PFSK-1 (cell line): ENCODE measurements around the gene ISG20.

Source experiments
- FOXP2 ChIP-seq: optimal IDR thresholded peaks from 2 replicates; pipeline ENCODE3; 2011; ENCODE audit warnings: borderline replicate concordance, control low read depth, inconsistent platforms; ENCODE audit not compliant: insufficient read depth; ENCODE audit errors: extremely low read length, extremely low read depth
- POLR2AphosphoS5 ChIP-seq: IDR thresholded peaks from 2 replicates; pipeline ENCODE4 v1.6.1; 2012; ENCODE audit warnings: low read depth, mild to moderate bottlenecking, control low read depth, low read length, moderate library complexity
- SIN3A ChIP-seq: IDR thresholded peaks from 2 replicates; pipeline ENCODE4 v1.6.1; 2012; ENCODE audit warnings: mild to moderate bottlenecking, low read length, moderate library complexity, borderline replicate concordance; ENCODE audit not compliant: insufficient read depth
- TAF1 ChIP-seq: IDR thresholded peaks from 2 replicates; pipeline ENCODE4 v1.6.1; 2012; ENCODE audit warnings: low read length, control low read depth, borderline replicate concordance; ENCODE audit not compliant: insufficient read depth
- TF ChIP-seq, protein P1 (sequence below), 2 experiments: IDR thresholded peaks; 2 replicates each; pipeline versions ENCODE4 v1.6.1 to v1.8.0; 2011 to 2012; ENCODE audit warnings: low read depth in 2 of 2, low read length in 2 of 2, control low read depth in 1 of 2, inconsistent platforms in 1 of 2, mild to moderate bottlenecking in 1 of 2, moderate library complexity in 1 of 2; ENCODE audit not compliant: insufficient read depth in 1 of 2

ISG20 gene

DNA sequence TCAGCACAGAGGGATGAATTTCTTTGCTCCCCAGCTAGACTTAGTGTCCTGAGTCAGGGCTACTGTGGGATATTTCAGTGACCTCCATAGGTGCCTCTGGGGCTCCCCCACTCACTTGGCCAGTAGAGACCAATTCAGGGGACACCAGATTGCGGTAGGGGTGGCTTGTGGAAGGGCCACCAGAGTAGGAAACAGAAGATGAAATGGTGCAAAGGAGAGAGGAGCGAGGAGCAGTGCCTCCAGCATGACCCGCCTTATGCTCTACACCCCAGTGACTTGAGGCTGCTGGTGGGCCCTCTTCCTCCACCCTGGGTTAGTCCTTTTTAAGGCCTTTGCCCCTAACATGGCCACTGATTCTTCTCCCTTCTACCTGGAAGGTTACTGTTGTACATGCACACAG is 15.2 kb upstream of the ISG20 start:
- TF ChIP-seq SIN3A (no peak), POLR2AphosphoS5 (no peak), TAF1 (no peak), FOXP2 (no peak)
- TF ChIP-seq, protein P1, sequence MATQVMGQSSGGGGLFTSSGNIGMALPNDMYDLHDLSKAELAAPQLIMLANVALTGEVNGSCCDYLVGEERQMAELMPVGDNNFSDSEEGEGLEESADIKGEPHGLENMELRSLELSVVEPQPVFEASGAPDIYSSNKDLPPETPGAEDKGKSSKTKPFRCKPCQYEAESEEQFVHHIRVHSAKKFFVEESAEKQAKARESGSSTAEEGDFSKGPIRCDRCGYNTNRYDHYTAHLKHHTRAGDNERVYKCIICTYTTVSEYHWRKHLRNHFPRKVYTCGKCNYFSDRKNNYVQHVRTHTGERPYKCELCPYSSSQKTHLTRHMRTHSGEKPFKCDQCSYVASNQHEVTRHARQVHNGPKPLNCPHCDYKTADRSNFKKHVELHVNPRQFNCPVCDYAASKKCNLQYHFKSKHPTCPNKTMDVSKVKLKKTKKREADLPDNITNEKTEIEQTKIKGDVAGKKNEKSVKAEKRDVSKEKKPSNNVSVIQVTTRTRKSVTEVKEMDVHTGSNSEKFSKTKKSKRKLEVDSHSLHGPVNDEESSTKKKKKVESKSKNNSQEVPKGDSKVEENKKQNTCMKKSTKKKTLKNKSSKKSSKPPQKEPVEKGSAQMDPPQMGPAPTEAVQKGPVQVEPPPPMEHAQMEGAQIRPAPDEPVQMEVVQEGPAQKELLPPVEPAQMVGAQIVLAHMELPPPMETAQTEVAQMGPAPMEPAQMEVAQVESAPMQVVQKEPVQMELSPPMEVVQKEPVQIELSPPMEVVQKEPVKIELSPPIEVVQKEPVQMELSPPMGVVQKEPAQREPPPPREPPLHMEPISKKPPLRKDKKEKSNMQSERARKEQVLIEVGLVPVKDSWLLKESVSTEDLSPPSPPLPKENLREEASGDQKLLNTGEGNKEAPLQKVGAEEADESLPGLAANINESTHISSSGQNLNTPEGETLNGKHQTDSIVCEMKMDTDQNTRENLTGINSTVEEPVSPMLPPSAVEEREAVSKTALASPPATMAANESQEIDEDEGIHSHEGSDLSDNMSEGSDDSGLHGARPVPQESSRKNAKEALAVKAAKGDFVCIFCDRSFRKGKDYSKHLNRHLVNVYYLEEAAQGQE (IDR thresholded peaks at IDR 0.05; ENCODE audit: insufficient read depth in 1 of 2, low read depth in 2 of 2, low read length in 2 of 2) = no peak

DNA sequence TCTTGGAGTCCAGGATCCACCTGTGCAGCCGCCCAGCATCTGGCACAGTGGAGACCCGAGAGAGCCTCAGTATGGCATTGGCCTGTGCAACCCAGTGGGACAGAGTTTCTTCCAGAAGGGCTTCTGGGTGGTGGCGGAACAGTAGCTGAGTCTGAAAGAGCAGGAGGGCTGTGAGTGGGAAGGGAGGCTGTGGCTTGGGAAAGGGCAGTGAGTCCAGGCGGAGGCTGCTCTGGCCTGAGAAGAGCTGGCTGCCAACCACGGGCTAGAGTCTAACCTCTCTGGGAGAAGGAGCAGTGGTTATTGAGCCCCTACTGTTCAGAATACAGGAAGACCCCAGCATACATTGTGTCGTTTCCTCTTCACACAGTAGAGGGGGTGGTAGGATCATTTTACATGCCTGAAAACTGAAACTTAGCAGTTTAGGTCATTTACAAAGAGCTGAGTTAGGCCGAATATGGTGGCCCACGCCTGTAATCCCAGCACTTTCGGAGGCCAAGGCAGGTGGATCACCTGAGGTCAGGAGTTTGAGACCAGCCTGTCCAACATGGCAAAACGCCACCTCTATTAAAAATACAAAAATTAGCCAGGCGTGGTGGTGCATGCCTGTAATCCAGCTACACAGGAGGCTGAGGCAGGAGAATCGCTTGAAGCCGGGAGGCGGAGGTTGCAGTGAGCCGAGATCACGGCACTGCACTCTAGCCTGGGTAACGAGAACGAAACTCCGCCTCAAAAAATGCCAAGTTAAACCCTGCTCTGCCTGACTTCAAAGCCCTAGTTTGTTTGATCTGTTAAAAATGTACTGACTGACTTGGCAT is 14.5 kb upstream of the ISG20 start:
- no peak for TF ChIP-seq TAF1
- TF ChIP-seq POLR2AphosphoS5 = no peak
- TF ChIP-seq, protein P1 (IDR thresholded peaks at IDR 0.05; ENCODE audit: insufficient read depth in 1 of 2, low read depth in 2 of 2, low read length in 2 of 2) = no peak
- TF ChIP-seq SIN3A = no peak
- TF ChIP-seq FOXP2 = no peak

DNA sequence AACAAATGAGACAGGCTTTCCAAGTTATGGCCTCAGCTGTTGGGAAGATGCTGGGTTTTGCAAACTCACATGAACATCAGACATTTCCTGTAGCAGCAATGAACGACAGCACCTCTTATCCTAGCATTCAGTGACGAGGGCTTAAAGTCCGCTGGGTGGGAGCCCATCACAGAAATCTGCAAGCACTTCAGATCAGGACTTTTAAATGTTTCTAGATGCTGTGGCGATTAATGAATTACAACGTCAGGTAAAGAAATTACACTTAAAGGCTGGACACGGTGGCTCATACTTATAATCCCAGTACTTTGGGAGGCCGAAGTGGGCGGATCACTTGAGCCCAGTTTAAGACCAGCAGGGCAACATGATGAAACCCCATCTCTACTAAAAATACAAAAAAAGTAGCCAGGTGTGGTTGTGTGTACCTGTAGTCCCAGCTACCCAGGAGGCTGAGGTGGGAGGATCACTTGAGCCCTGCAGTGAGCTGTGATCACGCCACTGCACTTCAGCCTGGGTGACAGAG is 13.8 kb upstream of the ISG20 start:
- TF ChIP-seq FOXP2 (no peak), SIN3A (no peak), TAF1 (no peak), POLR2AphosphoS5 (no peak)
- TF ChIP-seq, protein P1 (IDR thresholded peaks at IDR 0.05; ENCODE audit: insufficient read depth in 1 of 2, low read depth in 2 of 2, low read length in 2 of 2) = no peak

DNA sequence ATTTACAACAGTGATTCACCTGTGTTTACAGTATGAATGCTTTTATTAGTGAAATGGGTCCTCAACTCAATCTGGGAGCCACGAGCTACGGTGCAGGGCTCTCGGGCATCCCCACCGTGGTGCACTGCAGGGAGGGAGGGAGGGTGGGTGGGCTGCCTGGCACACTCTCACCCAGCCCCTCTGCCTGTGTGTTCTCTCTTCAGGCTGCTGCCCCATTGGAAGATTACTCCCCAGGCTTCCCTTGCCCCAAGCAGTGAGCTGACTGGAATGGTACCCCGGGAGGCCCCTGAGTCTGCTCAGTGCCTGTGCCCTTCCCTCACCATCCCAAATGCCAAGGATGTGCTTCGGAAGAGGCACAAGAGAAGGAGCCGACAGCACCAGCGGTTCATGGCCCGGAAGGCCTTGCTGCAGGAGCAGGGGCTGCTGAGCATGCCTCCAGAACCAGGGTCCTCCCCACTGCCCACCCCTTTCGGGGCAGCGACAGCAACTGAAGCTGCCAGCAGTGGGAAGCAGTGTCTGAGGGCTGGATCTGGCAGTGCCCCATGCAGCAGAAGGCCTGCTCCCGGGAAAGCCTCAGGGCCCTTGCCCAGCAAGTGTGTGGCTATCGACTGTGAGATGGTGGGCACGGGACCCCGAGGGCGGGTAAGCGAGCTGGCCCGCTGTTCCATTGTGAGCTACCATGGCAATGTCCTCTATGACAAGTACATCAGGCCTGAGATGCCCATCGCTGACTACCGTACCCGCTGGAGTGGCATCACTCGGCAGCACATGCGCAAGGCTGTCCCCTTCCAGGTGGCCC is 12.7 kb upstream of the ISG20 start:
- TF ChIP-seq, protein P1 (IDR thresholded peaks at IDR 0.05; ENCODE audit: insufficient read depth in 1 of 2, low read depth in 2 of 2, low read length in 2 of 2) = no peak
- TF ChIP-seq TAF1 = no peak
- TF ChIP-seq POLR2AphosphoS5 = no peak
- no peak for TF ChIP-seq SIN3A
- TF ChIP-seq FOXP2 = no peak
